IPS-18c (cell line): ENCODE measurements around the gene TAF4B.
"Not testable (repeated sequence)": the region's sequence is repeated elsewhere in the genome, so short reads cannot be mapped to it uniquely, and the experiment has no call there.

Experiments
- H3K4me3 ChIP-seq: 2 replicates; pipeline ENCODE4 v1.7.0; 2013; ENCODE audit warnings: low read depth, mild to moderate bottlenecking, low read length, moderate library complexity; ENCODE audit not compliant: insufficient read depth
- H3K9me3 ChIP-seq: one replicate; pipeline ENCODE4 v1.6.1; 2013; ENCODE audit warnings: mild to moderate bottlenecking, low read length, moderate library complexity; ENCODE audit not compliant: control insufficient read depth, insufficient read depth

The TAF4B gene

GRCh38 chr18:26227051-26227670, 916 bp downstream of the TAF4B start:
- H3K4me3 ChIP-seq = peak overlapping the region; percentile 73

DNA sequence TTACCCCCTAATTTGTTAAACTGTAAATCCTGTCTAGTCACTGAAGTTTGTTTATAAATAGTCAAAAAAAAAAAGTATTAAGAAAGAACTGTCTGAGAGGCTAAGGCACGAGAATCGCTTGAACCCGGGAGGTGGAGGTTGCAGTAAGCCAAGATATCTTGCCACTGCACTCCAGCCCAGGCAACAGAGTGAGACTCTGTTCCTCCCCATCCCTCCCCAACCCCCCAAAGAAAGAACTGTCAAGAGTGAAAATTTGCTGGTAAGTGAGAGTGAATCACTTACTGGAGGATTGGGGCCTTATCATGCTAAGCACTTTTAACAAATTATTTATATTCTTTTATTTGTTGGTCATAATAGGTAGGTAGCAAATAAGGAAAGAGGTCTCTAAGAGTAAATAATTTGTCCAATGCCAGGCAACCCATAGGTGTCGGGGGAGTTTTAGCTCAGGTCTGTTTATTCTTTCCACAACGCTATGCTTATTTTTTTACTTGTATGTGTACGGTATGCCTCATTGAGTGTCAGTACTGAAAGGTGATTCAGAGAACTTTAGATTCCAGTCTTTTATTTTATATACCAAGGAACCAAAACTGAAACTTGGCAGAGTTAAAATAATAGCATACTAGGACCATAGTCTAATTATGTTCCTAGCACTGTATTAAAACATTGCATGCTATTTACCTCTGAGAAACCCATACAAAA, 2.5 kb downstream of the TAF4B start:
- H3K4me3 ChIP-seq = no peak overlapping the region

More at GRCh38 chr18:26227051-26227670, 916 bp downstream of the TAF4B start:
- peaks cover 4% of the 10 kb centered on the region for H3K9me3 ChIP-seq

GRCh38 chr18:26230497-26230896, 4.3 kb downstream of the TAF4B start:
- Histone ChIP-seq H3K4me3 (no peak overlapping the region), H3K9me3 (peaks cover 4% of the 10 kb centered on the region)

More for the DNA sequence above, 2.5 kb downstream of the TAF4B start:
- H3K9me3 ChIP-seq = peaks cover 4% of the 10 kb centered on the region

DNA sequence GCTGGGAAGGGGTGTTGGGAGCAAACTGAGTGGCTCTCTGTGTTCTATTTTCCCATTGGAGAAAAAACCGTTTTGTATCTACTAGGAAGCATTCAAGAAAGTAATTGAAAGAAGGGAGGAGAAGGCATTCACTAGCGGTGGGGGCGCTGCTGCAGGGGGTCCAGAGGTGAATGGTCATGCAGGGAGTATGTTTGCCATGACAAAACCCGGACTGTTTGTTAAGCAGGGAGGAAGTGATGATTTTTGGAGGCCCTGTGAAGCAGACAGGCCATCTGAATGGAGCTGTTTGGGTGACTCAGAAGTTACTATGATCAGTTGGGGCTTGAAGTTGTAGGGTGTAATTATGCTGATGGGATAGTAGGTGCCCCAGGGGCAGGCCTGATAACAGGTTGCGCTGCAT, 7.0 kb downstream of the TAF4B start:
- Histone ChIP-seq H3K4me3 (no peak overlapping the region), H3K9me3 (peaks cover 4% of the 10 kb centered on the region)

DNA sequence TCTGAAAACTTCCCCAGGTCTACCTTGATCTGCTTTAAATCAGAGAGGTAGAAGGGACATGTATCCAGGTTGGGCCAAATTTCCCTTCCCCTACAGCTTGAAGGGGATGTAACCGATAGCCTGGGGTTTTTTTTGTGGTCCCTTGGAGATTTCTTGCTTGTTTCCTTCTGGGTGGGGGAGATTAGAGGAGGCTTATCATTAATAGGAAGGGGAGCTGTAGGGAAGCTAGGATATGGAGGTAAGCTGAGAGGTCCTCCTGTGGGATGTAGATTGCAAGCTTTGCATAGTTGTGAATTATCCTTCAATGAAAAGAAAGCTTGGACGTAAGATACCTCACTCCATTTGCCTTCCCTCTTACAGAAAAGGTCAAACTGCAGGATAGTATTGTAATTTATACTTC, 11.1 kb downstream of the TAF4B start:
- not testable (repeated sequence) for H3K9me3 ChIP-seq, H3K4me3 ChIP-seq

- not testable (repeated sequence) for H3K9me3 ChIP-seq, H3K4me3 ChIP-seq
Measured at GRCh38 chr18:26238718-26239117, 12.5 kb downstream of the TAF4B start.

GRCh38 chr18:26242392-26242791, 16.1 kb downstream of the TAF4B start:
- H3K4me3 ChIP-seq = not testable (repeated sequence)

GRCh38 chr18:26245434-26245833, 19.2 kb downstream of the TAF4B start:
- not testable (repeated sequence) for H3K4me3 ChIP-seq, H3K9me3 ChIP-seq

More at GRCh38 chr18:26242392-26242791, 16.1 kb downstream of the TAF4B start:
- not testable (repeated sequence) for H3K9me3 ChIP-seq

DNA sequence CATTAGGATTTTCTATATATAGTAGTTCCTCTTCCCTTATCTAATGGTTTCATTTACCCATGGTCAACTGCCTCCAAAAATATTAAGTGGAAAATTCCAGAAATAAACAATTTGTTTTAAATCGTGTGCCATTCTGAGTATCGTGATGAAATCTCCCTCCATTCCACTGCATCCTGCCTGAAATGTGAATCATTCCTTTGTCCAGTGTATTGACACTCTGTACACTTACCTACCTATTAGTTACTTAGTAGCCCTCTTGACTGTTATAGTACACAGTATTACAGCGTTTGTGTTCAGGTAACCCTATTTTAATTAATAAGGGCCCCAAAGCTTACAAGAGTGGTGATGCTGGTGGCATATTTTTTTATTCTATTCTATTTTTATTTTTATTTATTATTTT, 26.2 kb downstream of the TAF4B start:
- H3K9me3 ChIP-seq = no peaks in the 10 kb centered on the region
- H3K4me3 ChIP-seq = no peak overlapping the region

GRCh38 chr18:26254808-26255207, 28.6 kb downstream of the TAF4B start:
- not testable (repeated sequence) for H3K9me3 ChIP-seq, H3K4me3 ChIP-seq

- H3K4me3 ChIP-seq = no peak overlapping the region
Measured at GRCh38 chr18:26255695-26256622, 29.7 kb downstream of the TAF4B start.

GRCh38 chr18:26258711-26259110, 32.5 kb downstream of the TAF4B start:
- H3K4me3 ChIP-seq = no peak overlapping the region
- no peaks in the 10 kb centered on the region for H3K9me3 ChIP-seq

More at GRCh38 chr18:26255695-26256622, 29.7 kb downstream of the TAF4B start:
- H3K9me3 ChIP-seq = no peaks in the 10 kb centered on the region

DNA sequence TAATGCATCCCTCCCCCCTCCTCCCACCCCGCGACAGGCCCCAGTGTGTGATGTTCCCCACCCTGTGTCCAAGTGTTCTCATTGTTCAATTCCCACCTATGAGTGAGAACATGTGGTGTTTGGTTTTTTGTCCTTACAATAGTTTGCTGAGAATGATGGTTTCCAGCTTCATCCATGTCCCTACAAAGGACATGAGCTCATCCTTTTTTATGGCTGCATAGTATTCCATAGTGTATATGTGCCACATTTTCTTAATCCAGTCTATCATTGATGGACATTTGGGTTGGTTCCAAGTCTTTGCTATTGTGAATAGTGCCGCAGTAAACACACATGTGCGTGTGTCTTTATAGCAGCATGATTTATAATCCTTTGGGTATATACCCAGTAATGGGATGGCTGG, 33.2 kb downstream of the TAF4B start:
- not testable (repeated sequence) for H3K4me3 ChIP-seq, H3K9me3 ChIP-seq

DNA sequence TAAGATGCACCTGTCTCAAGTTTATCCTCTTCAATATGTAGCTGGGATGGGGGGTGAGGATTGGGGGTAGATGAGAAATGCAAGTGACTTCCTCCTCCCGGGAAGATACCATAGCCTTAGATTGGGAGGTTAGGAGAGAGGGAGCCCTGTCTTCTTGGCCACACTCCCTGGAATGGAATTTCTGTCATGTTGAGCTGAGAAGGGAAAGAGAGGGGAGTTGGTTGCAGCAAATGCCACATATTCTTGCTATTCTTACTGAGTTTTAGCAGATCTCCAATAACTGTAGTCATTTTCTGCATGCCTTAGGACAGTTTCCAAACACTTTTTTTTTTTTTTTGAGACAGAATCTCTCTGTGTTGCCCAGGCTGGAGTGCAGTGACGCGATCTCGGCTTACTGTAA, 35.9 kb downstream of the TAF4B start:
- H3K9me3 ChIP-seq = no peaks in the 10 kb centered on the region
- no peak overlapping the region for H3K4me3 ChIP-seq

DNA sequence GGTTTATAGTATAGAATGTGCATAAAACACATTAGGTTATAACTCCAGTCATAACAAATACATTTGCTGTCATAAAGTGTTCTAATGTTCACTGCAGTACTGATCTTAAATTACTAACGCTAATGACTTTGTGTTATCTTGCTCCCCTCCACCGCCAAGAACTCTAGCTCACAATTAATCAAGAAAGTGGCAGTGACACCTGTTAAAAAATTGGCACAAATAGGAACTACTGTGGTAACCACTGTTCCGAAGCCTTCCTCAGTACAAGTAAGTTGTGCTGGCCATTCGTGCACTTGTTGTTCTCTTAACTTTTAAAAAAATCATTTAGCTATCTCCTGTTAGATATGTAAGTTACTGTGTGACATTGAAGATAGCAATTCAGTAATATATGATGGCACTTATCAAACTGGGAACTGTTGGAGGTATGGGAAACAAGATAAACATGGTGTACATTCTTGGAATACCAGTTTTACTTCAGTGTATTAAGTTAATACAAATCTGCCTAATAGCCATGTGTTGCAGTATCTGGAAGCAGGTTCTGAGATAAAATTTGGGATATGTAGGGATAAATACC, 41.2 kb downstream of the TAF4B start:
- Histone ChIP-seq H3K4me3 (no peak overlapping the region), H3K9me3 (no peaks in the 10 kb centered on the region)

DNA sequence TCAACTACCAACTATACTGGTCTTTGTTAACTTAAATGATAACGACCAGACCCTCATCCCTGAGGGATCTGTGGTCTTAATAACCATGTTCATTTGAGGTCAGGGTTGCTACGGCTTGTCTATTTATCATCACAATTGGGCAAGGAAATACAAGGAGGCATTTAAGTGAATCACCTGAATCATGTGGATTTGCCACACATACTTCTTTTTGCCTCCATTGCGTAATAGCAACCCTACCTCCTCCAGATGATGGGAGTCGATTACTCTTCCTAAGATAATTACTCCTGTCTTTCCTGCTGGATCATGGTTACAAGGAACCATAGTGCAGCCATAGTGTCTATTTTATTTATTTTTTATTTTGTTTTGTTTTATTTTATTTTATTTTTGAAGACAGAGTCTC, 42.2 kb downstream of the TAF4B start:
- Histone ChIP-seq H3K9me3 (no peaks in the 10 kb centered on the region), H3K4me3 (no peak overlapping the region)

GRCh38 chr18:26271917-26272549, 45.8 kb downstream of the TAF4B start:
- Histone ChIP-seq H3K4me3 (no peak overlapping the region), H3K9me3 (no peaks in the 10 kb centered on the region)
